HG03521 (cell line): ENCODE results near the gene DGKG.

Experiments
- ATAC-seq: cut with Tn5 transposase; IDR thresholded peaks from one replicate; pipeline ENCODE4 v1.9.1; 2021; ENCODE audit warnings: mild to moderate bottlenecking, moderate library complexity; ENCODE audit not compliant: unreplicated experiment

Gene DGKG

DNA sequence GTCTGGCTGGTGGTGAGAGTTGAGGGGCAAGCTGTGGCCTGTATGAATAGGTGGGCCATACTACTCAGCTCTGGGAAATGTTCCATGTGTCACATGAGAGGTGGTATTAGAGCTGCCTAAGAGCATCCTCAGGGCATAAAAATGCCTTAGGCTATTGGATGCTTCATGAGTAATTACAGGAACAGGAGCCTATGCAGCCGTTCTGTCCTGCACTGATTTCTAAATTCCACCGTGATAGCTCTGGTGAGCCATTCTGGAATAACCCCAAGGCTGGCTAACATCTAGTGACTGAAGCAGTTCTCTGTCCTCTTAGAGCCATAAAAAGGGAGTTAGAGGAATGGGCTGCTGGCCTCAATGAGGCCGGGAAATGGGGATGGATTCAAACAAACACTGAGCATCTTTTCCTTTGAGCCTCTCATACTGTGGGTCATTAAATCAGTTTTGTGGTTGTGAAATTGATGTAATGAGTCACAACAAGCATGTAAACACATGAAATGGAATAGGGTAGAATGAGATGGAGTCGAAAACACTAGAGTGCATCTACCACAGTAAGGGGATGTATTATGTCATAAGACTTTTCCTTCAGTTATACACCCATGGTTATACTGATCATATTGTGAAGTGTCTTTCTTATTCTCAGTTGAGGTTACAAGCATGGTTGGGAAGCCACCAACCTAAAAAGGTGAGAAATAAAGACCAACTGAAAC is 41.0 kb downstream of the DGKG start:
- no peak for ATAC-seq

DNA sequence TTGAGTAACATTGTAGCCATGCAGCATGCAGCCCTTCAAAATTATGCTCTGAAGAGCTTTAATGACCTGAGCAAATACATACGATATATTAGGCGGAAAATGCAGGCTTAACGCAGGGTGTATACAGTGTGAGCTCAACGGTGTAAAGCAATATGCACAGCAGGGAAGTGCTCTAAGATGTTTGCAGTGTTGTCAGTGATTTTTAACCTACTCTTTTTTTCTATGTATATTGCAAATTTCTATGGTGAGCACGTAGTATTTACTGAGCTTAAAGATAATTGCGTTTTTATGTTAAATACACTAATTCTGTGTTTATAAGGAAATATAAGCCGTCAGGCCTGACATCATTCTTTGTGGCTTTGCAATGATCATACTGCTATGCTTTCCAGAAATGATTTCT is 42.1 kb downstream of the DGKG start:
- ATAC-seq, result no peak

DNA sequence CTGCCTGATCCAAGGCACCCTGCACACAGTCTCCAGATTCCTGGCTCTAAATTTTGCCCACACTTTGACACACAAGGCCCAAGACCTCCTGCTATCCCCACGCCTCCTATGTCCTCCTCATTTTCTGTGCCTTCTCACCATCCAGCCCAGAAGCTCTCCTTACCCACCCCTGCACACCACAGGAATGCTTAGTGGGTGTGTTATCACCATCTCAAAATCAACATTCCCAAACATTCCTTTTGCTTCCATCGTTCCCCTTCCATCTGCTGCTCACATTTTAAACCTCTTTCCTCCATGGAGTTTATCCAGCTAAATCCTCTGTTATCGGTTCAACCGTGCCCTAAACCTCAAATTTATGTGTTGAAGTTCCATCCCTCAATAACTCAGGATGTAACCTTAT is 43.9 kb downstream of the DGKG start:
- ATAC-seq, result no peak

DNA sequence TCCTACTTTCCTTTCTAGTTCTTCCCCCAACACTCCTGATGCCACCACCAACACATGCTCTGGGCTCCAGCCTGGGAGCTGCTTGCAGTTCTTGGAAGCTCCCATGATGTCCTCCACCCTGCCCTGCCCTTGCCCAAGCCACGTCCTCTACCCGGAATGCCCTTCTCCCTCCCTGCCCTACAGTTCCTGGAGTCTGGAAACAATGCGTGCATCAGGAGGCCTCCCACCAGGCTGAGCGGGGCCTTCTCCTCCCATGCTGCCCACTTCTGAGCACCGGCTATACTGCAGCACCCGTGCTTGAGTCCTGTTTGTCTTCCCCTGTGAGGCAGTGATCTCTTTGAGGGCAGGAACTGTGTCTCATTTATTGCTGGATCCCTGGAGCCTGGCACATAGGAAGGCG is 44.6 kb downstream of the DGKG start:
- no peak for ATAC-seq

DNA sequence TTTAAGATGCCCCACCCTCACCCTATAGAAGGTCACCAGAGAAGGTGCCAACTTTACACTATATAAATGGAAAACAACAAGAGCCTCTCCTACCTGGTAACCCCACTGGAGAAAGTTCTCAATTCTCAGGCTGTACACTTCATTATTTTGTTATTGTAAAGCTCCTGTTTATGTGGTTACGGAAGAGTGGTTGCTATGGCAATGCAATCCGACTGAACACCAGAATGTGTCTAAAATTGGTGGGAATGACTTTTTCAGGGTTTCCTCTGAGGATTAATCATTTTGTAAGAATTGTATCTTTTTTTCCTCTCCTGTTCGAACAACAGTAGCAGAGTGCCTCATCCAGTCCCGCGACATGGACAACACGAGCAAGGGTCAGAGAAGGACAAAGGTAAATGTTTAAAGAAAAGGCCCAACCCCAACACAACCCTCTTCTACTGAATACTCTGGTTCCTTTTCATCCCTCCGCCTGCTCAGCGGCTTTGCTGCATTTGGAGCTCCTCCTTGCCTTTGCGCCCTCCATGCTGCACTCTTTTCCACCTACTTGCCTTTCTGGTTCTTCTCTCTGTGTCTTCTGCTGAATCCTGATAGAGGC is 45.3 kb downstream of the DGKG start:
- no peak for ATAC-seq

DNA sequence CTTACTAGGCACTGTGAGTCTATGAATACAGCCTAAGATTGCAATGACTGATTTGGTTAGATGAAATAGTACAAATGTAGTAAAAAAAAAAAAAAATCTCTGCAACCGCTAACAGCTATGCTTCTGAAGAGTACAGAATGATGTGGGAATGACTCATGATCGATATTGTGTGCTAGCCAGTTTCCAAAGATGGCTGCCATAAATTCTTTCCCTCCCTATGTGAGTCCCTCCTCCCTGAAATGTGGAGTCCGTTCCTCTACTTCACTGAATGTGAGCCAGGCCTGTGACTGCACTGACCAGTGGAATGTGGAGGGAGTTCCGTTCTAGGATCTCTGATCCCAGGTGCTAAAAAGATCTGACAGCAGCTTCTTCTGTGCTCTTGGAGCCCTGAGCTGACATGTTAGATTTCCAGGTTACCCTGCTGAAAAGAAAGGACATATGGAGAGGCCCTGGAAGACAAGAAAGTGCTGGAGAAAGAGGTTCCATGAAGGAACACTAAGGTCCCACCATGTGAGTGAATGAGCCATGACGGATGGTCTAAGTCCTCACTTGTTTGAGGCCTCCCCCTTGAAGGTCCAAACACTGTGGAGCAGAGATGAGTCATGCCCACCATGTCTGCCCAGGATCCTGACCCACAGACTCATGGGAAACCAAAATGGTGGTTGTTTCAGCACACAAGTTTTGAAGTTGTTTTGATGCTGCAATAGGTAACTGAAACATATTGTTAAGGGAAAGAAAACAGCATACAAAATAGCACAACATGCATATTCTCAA is 46.3 kb downstream of the DGKG start:
- no peak for ATAC-seq

DNA sequence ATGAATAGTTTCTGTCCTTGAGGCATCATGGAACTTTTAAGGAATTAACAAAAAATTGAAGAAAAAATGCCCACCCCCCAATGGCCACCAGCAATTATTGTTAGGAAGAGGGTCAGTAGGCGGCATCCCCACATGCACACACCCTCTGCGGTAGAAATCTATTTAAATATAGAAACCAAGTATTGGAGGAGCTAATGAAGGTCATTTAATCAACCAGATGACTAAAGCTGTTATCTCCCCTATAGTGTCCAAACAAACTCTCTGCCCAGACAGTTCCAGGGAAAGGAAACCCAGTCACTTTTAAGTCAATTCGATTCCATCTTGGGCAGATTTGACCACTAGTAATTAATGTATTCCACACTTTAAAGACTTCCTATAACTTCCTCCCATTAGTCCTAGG is 47.1 kb downstream of the DGKG start:
- no peak for ATAC-seq

DNA sequence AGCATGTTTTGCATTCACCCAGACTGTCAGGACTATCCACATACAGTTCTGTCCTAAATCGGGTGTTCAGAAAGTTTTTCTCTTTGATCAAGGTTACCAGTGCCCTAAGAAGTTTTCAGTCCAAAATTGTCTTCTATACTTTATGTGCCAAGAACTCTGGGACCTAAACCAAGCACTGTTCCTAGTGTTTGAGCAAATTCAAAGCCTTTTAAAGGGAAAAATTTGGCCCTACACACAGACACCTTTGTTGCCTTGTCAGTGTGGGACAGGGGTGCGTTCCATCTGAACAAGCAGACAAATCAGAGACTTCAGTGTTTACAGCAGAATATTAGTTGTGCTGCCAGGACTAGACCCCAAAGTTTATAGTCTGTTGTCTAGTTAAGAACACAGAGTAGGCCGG is 50.6 kb downstream of the DGKG start:
- no peak for ATAC-seq

DNA sequence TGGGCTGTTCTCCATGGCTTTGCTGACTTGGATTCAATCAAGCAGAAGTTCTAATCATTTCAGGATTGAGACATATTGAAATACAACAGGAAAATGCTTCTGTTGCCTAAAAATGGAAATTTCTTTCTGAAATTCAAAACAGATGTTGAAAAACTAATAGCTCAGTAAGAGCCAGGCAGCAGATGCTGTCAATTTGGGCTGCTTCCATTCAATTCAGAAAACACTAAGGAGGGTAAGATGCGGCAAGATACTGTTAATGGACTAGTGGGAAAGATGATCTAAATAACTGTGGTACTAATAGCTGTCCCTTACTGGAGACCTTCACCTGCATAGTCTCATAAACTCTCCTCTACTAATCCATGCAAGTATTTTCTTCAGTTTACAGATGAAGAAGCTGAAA is 53.5 kb downstream of the DGKG start:
- ATAC-seq, result no peak

DNA sequence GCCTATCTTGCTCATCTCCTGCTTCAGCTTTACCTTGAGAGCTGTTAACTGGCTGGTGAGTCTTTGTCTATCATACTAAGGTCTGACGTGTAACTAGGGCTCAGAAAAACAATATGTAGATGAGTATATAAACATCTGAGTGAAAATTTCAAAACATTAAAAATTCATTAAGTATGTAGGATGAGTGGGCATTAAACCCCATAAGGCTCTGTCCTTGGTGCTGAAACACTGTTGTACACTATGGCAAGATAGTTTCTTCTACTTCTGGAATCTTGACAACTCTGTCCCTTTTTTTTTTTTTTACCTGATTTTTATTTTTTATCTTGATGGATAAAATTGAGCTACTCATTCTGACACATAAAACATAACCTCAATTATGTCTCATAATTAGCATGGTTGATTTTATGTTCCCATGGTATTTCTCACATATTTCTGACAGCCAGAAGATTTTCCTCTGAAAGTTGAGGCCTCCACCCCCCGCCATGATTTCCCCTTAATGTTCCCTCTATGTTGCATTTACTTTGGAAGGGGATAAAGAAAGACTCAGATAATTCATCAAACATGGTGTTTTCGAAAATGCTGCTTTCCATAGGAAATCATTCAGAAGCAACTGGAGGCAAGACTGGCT is 54.3 kb downstream of the DGKG start:
- ATAC-seq, result no peak

DNA sequence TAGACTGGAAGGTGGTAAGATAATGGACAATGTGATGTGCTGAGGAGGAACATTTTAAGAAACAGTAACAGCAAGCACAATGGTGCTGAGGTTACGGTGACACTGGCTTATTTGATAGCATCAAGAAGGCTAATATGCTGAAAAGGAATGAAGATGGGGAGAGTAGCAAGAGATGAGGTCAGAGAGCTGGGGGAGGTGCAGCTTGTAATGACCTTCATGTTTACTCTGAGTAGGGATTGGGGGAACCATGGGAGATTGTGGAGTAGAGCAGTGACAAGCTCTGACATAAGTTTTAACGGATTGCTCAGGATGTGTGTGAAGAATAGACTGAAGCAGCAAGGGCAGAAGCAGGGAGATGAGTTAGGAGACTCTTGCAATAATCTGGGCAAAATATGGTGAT is 56.7 kb downstream of the DGKG start:
- no peak for ATAC-seq

DNA sequence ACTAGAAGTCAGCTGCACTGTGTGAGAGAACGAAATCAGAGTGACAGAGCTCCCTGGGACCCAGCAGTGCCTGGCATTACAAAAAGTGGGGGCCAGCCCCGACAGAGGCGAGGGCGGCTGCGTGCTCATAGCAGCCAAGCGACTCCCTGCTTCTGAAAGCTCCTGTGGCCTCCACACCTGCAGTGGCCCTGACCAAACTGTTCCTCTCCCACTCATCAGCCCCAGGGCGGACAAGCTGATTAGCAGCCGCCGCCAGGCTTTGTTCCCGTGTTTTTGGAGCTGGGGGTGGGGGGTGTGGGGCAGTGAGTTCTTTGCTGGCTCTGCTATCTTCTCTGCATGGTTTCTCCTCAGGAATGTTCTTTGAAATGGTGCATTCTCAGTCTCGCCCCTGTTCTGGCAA is 58.1 kb downstream of the DGKG start:
- no peak for ATAC-seq

DNA sequence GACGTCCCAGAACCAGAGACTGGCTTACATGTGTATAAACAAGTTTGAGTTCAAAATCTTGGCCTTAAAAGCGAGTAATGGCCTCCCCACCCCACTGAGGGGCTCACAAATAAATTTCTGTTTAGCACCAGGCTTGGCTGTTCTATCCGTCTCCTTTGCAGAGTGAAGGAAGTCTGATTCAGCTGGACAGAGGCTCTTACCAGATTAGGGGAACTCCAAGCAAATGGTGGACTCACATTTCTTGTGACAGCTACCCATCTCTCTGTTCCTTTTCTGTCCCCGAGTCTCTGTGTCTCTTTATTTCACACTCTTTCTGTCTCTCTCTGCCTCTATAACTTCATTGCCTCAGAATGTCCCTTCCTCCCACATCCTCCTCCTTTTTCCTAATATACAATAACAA is 62.7 kb downstream of the DGKG start:
- no peak for ATAC-seq

DNA sequence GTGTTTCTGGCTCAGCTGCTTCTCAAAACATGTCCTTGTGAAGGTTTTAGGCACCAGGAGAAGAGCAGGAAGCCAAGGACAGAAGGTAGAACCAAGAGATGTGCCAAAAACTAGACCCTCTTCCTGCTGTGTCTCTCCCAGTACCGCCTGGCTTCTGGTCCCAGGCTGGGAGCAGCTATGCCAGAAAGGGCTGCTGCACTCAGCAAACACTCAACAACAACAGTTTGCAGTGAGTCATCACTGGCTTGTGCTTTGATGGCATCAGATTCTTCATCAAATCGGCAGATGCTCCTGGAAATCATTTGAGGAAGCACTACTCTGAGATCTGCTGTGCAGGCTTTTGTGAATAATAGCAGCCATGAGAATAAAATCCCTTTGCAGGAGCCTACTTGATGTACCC is 63.2 kb downstream of the DGKG start:
- ATAC-seq, result no peak

DNA sequence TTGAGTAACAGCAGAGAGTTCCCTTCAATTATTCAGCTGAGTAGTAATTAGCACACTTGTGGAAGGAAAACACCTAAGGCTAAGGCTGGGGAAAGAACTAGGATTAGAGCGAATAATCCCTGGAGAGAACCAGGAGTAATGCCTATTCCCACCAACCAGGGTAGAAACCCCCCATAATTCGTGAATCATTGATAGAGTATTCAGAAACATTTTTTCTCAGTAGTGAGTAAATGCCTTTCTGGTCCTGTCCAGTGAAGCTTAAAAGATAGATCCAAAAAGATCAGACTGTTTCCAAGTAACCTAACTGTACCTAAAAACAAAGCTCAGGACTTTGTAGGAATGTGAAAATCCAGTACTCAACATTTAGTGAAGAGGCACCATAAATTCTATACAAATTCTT is 71.2 kb downstream of the DGKG start:
- ATAC-seq, result no peak

DNA sequence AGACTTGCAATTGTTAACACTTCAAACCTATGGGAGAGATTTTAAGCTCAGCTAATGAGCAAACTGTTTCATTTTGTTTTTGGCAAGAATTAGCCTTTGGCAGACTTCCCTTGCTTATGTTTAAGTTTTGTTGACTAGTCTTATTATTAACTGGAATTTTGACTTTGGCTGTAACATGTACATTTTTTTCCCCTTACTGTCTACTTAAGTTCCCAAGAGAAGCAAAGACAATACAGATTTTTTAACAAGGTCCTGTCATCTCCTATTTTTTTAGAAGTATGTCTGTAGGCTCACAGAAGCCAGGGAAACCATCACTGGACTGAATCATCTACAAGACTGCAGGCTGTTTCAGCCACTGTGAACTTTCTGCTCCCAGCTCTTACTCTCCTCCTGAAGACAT is 74.3 kb downstream of the DGKG start:
- no peak for ATAC-seq

DNA sequence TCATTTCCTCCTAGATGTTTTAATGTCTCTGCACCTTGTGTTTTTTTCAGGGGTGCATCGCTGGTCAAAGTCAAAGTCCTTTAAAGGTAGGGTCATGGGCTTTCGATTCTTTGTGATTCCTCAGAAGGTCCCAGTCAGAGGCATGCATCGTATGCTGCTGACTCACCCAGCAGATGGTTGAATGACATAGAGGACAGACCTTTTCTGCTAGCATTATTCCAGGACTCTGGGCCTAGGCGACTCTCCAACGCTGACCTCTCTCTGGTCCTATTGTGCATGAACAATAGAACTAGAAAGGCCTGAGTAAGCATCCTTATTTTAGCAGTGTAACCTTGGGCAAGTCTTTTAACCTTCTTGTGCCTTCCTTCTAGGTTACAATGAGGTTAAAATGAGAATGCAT is 75.9 kb downstream of the DGKG start:
- ATAC-seq, result no peak

DNA sequence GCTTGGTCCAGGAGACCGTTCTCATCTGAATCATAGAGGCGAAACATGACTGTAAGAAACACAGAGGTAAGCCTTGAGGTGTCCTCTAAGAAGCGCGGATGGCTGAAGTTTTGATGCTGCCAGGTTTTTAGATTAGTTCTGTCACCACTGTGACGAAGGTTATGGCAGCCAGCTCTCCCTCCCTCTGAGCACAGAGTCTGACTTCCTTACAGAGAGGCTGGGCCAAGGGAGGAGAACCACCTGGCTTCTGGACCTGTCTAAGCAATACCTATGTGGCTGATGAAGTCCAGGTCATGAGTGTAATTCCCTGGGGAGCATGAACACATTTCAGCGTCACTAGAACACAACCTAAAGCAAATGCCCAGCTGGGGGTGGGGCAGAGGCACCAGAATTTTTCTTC is 77.4 kb downstream of the DGKG start:
- no peak for ATAC-seq

DNA sequence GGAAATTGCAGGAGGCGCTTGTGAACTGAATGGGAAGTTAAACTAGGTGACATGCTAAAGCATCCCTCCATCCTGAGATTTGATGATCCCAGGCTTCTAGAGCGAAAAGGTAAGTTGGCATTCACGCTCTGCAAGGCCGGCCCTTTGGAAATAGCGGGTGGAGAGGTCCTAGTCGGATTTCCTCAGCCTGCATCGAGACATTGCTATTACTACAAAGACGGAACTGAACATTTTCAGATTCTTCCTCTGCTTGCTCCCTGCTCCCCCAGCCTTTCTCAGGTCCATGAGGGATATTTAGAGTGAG is 77.7 kb downstream of the DGKG start:
- no peak for ATAC-seq

DNA sequence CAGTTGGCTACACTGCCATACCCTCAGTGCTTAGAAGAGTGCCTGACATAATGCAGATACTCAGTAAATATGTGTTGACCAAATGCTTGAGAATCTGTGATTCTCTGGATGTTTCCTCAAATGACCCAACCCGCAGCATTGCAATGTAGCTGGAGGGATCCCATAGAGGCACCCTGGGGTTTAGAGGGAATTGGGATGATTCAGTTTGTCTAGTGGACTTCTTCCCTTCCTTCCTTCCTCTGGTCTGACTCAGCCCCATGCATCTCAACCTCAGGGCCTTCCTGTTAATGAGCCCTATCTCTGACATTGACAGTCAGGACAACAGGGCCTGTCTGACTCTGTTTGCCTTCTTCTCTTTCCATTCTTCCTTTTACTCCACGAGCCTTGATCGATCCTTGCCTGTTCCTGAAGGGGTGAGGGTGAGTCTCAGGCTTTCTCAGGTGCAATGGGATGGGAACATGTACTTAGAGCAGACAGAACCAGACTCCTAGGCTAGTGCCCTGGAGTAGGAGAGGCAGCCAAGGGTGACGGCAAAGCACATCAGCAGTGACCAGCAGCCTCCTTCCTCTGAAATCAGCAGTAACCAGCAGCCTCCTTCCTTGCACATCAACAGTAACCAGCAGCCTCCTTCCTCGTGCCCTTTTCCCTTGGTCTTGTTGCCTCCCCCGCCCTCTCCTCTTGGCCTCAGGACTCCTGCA is 78.2 kb downstream of the DGKG start:
- ATAC-seq, result no peak

DNA sequence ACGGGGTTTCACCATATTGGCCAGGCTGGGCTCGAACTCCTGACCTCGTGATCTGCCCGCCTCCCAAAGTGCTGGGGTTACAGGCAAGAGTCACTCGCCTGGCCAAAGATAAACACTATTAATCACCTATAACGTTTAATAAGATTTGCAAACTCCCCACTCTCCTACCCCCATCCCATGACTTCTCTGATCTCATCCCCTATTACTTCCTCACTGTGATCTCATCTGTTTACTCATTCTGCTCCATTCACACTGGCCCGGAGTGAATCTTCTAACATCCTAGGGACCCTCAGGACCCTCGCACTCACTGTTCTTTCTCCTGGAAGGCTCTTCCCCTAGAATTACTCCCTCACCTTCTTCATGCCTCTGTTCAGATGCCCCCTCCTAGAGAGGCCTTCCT is 78.9 kb downstream of the DGKG start:
- ATAC-seq, result no peak

DNA sequence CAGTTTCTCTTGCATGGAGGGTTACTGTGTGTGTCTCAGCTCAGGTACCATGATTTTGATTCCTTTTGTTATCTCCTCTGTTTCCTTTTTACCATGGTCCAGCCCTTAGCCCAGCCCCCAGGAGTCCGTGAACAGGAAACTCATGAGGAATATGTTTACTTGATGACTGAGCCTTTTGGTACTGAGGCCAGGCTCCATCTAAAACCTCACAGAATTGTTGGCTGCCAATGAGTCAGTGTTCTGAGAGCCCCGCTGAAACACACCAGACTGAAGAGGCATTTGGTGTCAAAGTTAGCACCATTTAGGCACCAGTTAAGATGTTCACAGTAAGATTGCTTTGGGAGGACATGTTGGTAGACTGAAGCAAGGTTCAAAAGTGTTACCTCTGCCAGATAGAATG is 80.9 kb downstream of the DGKG start:
- no peak for ATAC-seq
